Measurements from ENCODE around the gene RALGPS1. TPM values are rescaled to one million over a fixed set of nuclear protein-coding genes. Genes with fewer than 3 reads are reported as not detected.

RALGPS1 gene
- total RNA-seq, 4 donors from 2014 or later, result 7.3 to 22.4 (median 15.4) TPM

DNA sequence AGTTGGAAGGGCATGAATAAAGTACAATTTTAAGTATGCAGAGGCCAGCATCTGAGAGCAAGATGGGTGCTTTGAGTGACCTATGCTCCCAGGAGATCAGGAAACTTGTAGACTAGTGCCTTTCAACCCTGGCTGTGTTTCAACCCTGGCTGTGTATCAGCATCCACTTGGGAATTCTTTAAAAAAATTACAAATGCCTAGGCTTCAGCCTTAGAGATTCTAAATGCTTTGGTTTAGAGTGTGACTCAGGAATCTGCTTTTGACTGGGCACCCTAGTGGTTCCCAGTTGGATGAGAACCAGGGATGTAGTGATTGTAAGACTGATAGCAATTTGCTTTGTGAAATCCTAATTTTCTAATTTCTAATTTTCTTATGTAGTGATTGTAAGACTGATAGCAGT is 65.6 kb downstream of the RALGPS1 start:
- DNase-seq (ENCODE audit: low spot score in 2 of 2), result no peak
- TF ChIP-seq, protein P1, sequence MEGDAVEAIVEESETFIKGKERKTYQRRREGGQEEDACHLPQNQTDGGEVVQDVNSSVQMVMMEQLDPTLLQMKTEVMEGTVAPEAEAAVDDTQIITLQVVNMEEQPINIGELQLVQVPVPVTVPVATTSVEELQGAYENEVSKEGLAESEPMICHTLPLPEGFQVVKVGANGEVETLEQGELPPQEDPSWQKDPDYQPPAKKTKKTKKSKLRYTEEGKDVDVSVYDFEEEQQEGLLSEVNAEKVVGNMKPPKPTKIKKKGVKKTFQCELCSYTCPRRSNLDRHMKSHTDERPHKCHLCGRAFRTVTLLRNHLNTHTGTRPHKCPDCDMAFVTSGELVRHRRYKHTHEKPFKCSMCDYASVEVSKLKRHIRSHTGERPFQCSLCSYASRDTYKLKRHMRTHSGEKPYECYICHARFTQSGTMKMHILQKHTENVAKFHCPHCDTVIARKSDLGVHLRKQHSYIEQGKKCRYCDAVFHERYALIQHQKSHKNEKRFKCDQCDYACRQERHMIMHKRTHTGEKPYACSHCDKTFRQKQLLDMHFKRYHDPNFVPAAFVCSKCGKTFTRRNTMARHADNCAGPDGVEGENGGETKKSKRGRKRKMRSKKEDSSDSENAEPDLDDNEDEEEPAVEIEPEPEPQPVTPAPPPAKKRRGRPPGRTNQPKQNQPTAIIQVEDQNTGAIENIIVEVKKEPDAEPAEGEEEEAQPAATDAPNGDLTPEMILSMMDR (IDR thresholded peaks at IDR 0.05), result no peak
- no peak overlapping the region for H3K4me3 ChIP-seq (ENCODE audit: low read depth, poor library complexity, severe bottlenecking)
- intact Hi-C loops (cut with DNase I; ENCODE audit: low total_unique reads), result loop anchor here (10.0 kb wide), 1 partner anchor 55 kb away; no protein-coding TSS in a partner anchor

DNA sequence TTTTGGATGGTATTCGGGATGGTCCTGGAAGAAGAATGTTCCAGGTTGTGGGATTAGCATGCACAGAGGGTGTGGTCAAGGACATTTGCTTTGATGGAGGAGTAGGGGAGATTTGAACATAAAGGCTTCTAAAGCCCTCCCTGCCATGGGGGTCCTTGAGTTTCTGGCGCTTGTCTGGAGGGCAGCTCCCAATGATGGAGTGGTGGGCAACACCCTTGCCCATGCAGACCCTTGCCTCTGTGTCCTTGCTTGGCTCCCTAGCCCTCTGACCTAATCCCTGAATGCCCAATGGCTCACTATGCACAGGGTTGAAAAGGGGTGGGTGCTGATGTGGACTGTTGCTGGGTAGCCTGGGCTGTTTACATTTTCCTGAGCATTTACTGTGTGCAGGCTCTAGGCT is 66.6 kb downstream of the RALGPS1 start:
- TF ChIP-seq, protein P1 (IDR thresholded peaks at IDR 0.05), result no peak
- no peak for TF ChIP-seq POLR2A (IDR thresholded peaks at IDR 0.05)

DNA sequence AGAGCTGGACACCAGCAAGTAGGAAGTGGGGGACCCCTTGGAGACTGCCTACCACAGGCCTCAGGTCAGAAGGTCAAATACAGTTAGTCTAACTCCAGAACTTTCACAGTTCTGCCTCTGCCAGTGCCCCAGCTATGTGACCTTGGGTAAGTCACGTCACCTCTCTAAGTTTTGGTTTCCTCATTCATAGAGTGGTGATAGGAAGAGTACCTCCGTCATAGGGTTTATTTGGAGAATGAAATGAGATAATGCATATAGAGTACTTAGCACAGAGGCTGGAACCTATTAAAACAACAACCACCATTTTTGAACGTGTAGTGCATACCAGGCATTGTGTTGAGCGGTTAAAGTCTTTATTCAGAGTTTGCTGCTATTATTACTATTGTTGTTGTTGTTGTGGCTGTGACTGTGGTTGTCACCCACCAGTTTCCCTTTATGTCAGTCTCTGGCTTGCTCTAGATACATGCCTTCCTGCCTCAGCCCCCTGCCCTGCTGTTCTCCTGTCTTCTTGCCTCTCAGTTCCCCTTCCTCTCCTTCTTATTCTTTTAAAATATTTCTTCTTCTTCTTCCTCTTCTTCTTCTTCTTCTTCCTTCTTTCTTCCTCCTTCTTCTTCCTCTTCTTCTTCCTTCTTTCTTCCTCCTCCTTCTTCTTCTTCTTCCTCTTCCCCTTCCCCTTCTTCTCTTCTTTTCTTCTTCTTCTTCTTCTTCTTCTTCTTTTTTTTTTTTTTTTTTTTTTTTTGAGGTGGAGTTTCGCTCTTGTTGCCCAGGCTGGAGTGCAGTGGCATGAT is 67.8 kb downstream of the RALGPS1 start:
- H3K4me3 ChIP-seq (ENCODE audit: low read depth, poor library complexity, severe bottlenecking), result no peak overlapping the region
- no peak for TF ChIP-seq POLR2A (IDR thresholded peaks at IDR 0.05)
- TF ChIP-seq, protein P1 (IDR thresholded peaks at IDR 0.05), result no peak
- no peak for DNase-seq (ENCODE audit: low spot score in 2 of 2)
- intact Hi-C loops (cut with DNase I; ENCODE audit: low total_unique reads), result loop anchor here (10.0 kb wide), 1 partner anchor 52 kb away; no protein-coding TSS in a partner anchor
- WGBS, 2 donors, result 91 to 96% methylated on average over 5 of the region's 5 CpGs

More for the DNA sequence above, 66.6 kb downstream of the RALGPS1 start:
- H3K4me3 ChIP-seq (ENCODE audit: low read depth, poor library complexity, severe bottlenecking), result no peak overlapping the region
- 96 to 100% methylated on average over 2 of the region's 2 CpGs for WGBS, 2 donors
- intact Hi-C loops (cut with DNase I; ENCODE audit: low total_unique reads), result loop anchor here (10.0 kb wide), 1 partner anchor 54 kb away; no protein-coding TSS in a partner anchor
- no peak for DNase-seq (ENCODE audit: low spot score in 2 of 2)

DNA sequence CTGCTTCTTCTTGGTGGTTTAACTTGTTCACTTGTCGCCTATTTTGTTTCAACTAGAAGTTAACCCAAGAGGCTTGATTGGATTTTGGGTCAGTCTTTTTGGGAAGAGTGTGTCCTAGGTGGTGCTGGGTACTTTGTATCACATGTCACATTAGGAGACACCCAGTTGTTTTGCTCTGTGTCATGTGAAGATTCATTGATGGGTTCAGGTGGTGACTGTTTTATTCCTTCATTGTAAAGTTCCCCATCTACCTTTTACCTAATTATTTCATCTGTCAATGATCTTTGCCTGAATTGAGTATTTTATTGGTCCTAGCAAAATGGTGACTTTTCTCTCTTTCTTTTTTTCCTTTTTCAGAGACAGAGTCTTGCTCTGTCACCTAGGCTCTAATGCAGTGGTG is 69.2 kb downstream of the RALGPS1 start:
- WGBS, 2 donors, result 100% methylated on average over 1 of the region's 1 CpG
- TF ChIP-seq, protein P1 (IDR thresholded peaks at IDR 0.05), result no peak
- no peak for TF ChIP-seq POLR2A (IDR thresholded peaks at IDR 0.05)
- H3K4me3 ChIP-seq (ENCODE audit: low read depth, poor library complexity, severe bottlenecking), result no peak overlapping the region
- DNase-seq (ENCODE audit: low spot score in 2 of 2), result no peak
- intact Hi-C loops (cut with DNase I; ENCODE audit: low total_unique reads), result loop anchor here (10.0 kb wide), 1 partner anchor 51 kb away; no protein-coding TSS in a partner anchor

DNA sequence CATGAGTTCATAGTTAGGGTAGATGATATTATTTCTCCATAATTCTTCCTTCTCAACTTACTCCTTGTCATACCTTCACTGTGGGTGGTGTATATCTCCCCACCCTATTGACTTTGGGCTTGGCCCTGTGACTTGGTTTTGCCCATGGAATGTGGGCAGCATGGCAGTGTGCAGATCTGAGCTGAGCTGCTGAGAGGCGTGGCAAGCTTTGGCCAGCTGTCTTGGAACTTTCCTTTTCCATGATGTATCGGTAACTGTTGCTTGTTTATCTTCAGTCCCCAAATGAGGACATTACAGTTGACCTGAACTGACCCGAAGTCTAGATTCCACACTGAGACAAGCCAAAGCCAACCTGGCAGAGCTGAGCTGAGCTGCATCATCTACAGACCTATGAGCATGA is 70.4 kb downstream of the RALGPS1 start:
- WGBS, 2 donors, result 24% methylated on average over 3 of the region's 3 CpGs
- DNase-seq (ENCODE audit: low spot score in 2 of 2), result peak in 1 of 2 donors; percentile 50
- TF ChIP-seq POLR2A (IDR thresholded peaks at IDR 0.05), result no peak
- TF ChIP-seq, protein P1 (IDR thresholded peaks at IDR 0.05), result no peak
- intact Hi-C loops (cut with DNase I; ENCODE audit: low total_unique reads), result loop anchor here (10.0 kb wide), 1 partner anchor 50 kb away; no protein-coding TSS in a partner anchor
- H3K4me3 ChIP-seq (ENCODE audit: low read depth, poor library complexity, severe bottlenecking), result no peak overlapping the region

Data from lower leg skin (tissue), 4 donors.